ENCODE measurements around the gene NMRK1.

NMRK1 gene

DNA sequence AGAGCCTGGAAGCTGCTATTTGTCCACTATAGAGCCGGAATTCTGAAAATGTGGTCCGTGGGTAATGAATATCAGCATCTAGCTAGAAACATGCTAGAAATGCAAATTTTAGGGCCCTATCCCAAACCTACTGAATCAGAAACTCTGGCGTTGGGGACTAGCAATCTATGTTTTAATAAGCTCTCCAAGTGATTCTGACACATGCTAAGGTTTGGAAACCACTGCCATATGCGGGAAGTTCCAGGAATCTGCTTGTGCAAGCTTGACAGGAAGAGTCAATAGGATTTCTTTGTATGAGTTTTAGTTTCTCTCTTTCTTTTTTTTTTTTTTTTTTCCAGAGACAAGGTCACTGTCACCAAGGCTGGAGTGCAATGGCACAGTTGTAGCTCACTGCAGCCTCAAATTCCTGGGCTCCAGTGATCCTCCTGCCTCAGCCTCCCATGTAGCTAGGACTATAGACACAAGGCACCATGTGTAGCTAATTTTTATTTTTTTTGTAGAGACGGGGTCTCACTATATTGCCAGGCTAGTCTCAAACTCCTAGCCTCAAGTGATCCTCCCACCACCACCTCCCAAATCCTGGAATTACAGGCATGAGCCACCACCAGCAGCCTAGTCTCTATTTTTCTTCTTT, 33.5 kb downstream of the NMRK1 start:
- no peak for DNase-seq

GRCh38 chr9:75053869-75054268, 34.1 kb downstream of the NMRK1 start:
- DNase-seq = no peak

- DNase-seq = no peak
These were observed 36.7 kb downstream of the NMRK1 start for GRCh38 chr9:75051285-75051684.

DNA sequence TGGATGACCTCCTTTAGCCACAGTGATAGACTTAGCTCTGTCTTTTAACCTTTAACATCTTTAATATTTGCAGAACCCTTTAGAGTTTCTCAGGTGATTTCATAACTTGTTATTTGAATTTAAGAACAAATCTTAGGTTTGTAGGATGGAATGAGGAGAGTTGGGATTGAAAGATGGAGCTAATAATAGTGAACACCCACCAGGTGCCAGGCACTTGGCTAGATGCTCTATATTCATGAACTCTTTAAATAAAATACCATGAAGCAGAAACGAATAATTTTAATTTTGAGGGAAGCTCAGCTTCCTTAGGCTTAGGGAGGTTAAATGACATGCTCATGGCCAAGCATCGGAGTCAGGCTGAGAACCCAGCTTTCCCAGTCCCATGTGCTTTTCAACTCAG, 40.4 kb downstream of the NMRK1 start:
- no peak for DNase-seq

DNA sequence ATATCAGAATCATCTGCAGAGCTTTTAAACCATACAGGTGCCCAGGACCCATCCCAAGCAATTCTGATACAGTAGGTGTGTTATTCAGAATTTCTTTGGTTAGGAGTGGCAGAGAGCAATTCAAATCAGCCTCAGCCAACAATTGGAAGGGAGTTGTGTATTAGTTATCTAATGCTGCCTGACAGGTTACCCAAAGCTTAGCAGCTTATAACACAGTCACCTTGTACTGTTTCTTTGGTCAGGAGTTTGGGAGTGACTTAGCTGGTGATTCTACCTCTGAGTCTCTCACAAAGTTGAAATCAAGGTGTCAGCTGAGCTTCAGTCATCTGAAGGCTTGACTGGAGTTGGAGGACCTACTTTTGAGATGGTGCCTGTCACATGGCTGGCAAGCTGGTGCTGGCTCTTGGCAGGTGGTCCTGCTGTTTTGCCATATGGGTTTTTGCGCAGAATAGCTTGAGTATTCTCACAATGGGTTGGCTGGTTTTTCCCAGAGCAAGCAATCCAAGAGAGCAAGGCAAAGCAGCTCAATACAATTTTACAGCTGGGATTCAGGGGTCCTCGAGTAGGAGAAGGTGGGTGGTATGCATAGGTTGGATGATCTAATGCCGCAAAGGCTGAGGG, 41.1 kb downstream of the NMRK1 start:
- no peak for DNase-seq

DNA sequence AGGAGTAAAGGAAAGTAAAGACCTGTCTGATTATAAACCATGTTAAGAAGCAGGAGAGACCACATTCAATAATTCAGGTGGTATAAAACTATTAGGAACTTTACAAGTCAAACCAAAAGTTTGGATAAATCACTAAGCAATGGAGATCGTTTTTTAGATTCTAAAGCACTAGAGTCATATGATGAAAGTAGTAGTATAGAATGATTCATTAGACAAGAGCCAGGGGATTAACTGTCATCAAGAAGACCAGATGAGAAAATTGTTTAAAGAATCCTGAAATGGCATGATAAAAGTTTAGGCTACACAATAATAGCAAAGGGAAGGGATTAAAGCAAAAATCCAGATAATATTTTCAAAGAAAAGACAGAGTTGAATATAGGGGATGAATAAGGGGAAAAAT, 46.9 kb downstream of the NMRK1 start:
- DNase-seq = no peak

DNA sequence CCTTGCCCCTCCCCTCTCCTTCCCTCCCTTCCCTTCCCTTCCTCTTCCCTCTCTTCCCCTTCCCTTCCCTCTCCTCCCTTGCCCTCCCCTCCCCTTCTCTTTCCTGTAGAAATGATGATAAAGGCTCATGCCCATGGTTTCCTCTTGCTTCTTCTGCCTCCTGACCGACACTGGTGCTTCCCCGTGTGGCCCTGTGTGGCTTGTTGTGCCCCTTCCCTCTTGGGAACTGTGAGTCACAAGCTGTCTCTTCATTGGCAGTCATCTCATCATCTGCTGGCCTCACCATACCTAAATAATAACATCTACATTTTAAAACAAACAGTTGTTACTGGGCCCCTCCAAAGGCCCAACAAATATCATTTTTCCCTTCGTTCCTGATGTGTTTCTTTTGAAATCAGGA, 48.2 kb downstream of the NMRK1 start:
- no peak for DNase-seq

GRCh38 chr9:75039009-75039408, 48.9 kb downstream of the NMRK1 start:
- no peak for DNase-seq

DNA sequence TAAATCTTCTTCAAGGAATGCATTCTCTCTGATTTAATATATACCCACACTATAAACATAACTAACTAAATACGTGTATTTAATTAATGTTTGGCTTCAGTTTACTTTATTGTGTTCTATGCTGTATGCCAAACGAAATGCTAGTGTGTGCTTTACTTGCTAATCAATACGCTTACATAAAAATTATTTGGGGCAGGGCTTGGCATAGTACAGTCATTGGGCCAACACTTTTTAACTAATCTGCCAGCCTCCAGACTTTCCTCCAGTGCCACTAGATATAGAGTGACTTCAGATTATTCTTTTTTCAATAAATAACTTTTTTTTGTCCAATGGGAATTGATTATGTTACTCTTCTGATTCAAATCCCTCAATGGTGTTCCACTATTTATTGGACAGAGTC, 51.2 kb downstream of the NMRK1 start:
- no peak for DNase-seq

GRCh38 chr9:75033791-75034473, 54.0 kb downstream of the NMRK1 start:
- DNase-seq = no peak

DNA sequence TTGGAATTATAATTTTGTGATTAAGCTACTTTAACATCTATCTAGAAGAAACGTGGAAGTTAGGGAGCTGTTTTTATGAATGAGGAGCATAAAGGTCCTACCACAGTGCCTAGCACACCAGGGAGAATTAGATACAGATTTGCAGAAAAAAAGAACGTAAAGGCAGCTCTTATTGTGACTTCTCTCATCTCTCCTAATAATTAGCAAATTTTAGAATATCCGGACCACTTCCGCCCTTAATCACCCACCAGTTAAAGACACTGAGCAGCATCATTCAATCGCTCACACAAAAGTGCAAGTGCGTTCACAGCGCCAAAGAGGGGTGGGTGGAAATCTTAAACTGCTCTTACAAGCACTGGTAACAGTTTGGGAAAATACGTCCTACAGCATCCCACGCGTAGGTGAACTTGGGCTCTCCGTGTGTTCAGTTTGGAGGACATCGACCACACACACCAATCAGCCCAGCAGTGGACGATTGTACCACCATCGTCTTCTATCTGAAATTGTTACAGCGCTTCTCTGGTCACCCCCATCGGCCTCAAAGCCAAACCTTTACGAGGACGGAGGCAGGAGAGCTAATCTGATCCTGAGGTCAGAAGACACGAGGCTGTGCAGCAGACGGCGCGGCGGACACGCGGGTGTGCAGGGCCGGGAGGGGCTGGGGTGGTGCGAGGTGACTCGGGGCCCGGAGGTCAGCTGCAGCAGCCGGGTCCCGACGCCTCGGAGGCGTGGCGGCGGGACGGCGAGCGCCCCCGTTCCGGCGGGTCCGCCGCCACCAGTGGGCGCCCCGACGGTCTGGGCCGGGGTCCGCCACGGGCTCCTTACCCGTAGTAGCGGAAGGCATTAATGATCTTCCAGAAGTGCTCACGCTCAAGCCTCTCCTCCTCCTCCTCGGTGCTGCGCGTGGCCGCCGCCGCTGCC, 60.5 kb downstream of the NMRK1 start:
- DNase-seq = peak; percentile 8 to 57

- DNase-seq = no peak
These were observed 64.1 kb downstream of the NMRK1 start for GRCh38 chr9:75023846-75024245.

DNA sequence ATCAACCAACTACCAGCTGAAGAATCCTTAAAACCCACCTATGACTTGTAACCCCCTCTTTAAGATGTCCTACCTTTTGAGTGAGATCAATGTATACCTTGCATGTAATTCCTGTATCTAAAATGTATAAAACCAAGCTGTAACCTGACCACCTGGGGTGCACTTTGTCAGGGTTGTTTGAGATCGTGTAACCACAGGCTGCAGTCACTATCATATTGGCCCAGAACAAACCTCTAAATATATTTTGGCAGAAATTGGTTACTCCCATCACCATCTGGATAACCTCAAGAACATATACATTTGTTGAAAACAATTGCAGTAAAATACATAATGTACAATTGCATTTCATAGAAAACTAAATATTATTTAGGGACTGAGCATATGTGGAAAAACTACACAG, 68.3 kb downstream of the NMRK1 start:
- DNase-seq = no peak

- no peak for DNase-seq
These were observed 68.9 kb downstream of the NMRK1 start for GRCh38 chr9:75019022-75019421.

DNA sequence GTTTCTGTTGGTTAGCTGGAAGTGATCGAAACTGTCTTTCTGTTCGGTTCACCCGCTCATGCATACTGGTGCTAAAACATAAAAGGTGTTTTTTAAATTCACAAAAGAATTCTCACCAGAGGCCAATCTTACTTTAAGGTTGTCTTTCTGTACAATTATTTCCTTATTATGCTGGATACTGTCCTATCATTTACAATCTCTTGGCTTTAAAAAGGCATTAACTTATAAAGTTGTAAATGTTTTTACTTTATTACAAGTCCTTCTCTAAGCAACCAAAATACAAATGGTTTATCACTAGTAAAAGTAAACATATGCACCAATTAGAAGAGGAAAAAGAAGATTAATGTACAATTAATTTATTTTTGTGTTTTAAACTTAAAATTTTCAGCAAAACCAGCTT, 70.6 kb downstream of the NMRK1 start:
- DNase-seq = no peak

GRCh38 chr9:75013735-75014134, 74.2 kb downstream of the NMRK1 start:
- DNase-seq = no peak
